HepG2 (cell line): Measurements from ENCODE around the gene MEMO1. TPM values are rescaled to one million over a fixed set of nuclear protein-coding genes. Genes with fewer than 3 reads are reported as not detected.

Experiments
- CEBPB ChIP-seq: IDR thresholded peaks from 2 replicates; pipeline ENCODE4 v1.6.1; 2011; ENCODE audit warnings: low read depth, low read length, improper control_type of control experiment, borderline replicate concordance
- CEBPG ChIP-seq: IDR thresholded peaks from 2 replicates; pipeline ENCODE4 v1.6.1; 2016
- DNMT3B ChIP-seq: conservative IDR thresholded peaks from 2 replicates; pipeline ENCODE4 v1.6.1; 2016; ENCODE audit warnings: missing biosample characterization, control low read depth
- GTF2F1 ChIP-seq: fragments of 150-350 bp; IDR thresholded peaks from 2 replicates; pipeline ENCODE4 v1.6.1; 2014; ENCODE audit warnings: low read length
- HNF4A ChIP-seq: sonication (generic); formaldehyde crosslinking; IDR thresholded peaks from 2 replicates; pipeline ENCODE4 v1.4.0; 2020; ENCODE audit warnings: missing genetic modification reagents
- MAFK ChIP-seq, 2 experiments: IDR thresholded peaks in 1 of 2; conservative IDR thresholded peaks in 1 of 2; 2 replicates each; pipeline ENCODE4 v1.6.1; 2011; ENCODE audit warnings: improper control_type of control experiment in 2 of 2, low read length in 2 of 2
- POGZ ChIP-seq: sonication (generic); formaldehyde crosslinking; IDR thresholded peaks from 2 replicates; pipeline ENCODE4 v1.4.0; 2020; ENCODE audit warnings: mild to moderate bottlenecking, missing genetic modification reagents
- PPARG ChIP-seq: conservative IDR thresholded peaks from 2 replicates; pipeline ENCODE4 v1.6.1; 2016; ENCODE audit warnings: missing biosample characterization, missing genetic modification reagents
- SATB2 ChIP-seq: sonication (generic); formaldehyde crosslinking; IDR thresholded peaks from 2 replicates; pipeline ENCODE4 v1.5.0; 2020; ENCODE audit warnings: missing genetic modification reagents
- TP53 ChIP-seq: sonication (generic); formaldehyde crosslinking; conservative IDR thresholded peaks from 2 replicates; pipeline ENCODE4 v1.4.0; 2020; ENCODE audit warnings: missing genetic modification reagents
- ZNF10 ChIP-seq: sonication (generic); formaldehyde crosslinking; IDR thresholded peaks from 2 replicates; pipeline ENCODE4 v1.4.0; 2020; ENCODE audit warnings: mild to moderate bottlenecking, low read depth, missing genetic modification reagents, borderline replicate concordance
- polyA plus RNA-seq, 8 experiments: library from polyadenylated mRNA; depleted of rRNA in 3 of 8; stranded (reverse) in 7 of 8; unstranded in 1 of 8; fragments of >200 nt; fragmentation: Illumina TruSeq in 4 of 8; extraction: Trizol in 4 of 8; gene quantifications; 2 replicates each; pipeline versions ENCODE4 v1.2.1 to v1.2.3, GENCODE V29; 2011 to 2016; ENCODE audit warnings: low read depth in 4 of 8, missing spikeins in 1 of 8, mixed read lengths in 1 of 8; ENCODE audit not compliant: insufficient read depth in 1 of 8
- total RNA-seq, 5 experiments: library from RNA; depleted of rRNA; stranded (reverse); fragments of >200 nt; fragmentation: Illumina TruSeq; extraction: Trizol; gene quantifications; 2 replicates each; pipeline ENCODE4 v1.2.3, GENCODE V29; 2016; ENCODE audit warnings: low read depth in 1 of 5
- TF ChIP-seq, protein P1 (sequence below): sonication (generic); formaldehyde crosslinking; IDR thresholded peaks from 2 replicates; pipeline ENCODE4 v1.4.0; 2020; ENCODE audit warnings: missing genetic modification reagents
- TF ChIP-seq, protein P2 (sequence below): sonication (generic); formaldehyde crosslinking; IDR thresholded peaks from 2 replicates; pipeline ENCODE4 v1.4.0; 2020; ENCODE audit warnings: missing genetic modification reagents
- TF ChIP-seq, protein P3 (sequence below): sonication (generic); formaldehyde crosslinking; IDR thresholded peaks from 2 replicates; pipeline ENCODE4 v1.8.0; 2022; ENCODE audit warnings: mild to moderate bottlenecking, missing genetic modification reagents; ENCODE audit not compliant: insufficient replicate concordance
- TF ChIP-seq, protein P4 (sequence below): sonication (generic); formaldehyde crosslinking; conservative IDR thresholded peaks from 2 replicates; pipeline ENCODE4 v1.4.0; 2020; ENCODE audit warnings: mild to moderate bottlenecking, missing genetic modification reagents, moderate library complexity

MEMO1 gene
- total and polyA plus RNA-seq, 2 of the 13 experiments (the other 11 are each of a cell fraction or from before 2014, with no cell fraction given) = 69.8 to 81.6 TPM

DNA sequence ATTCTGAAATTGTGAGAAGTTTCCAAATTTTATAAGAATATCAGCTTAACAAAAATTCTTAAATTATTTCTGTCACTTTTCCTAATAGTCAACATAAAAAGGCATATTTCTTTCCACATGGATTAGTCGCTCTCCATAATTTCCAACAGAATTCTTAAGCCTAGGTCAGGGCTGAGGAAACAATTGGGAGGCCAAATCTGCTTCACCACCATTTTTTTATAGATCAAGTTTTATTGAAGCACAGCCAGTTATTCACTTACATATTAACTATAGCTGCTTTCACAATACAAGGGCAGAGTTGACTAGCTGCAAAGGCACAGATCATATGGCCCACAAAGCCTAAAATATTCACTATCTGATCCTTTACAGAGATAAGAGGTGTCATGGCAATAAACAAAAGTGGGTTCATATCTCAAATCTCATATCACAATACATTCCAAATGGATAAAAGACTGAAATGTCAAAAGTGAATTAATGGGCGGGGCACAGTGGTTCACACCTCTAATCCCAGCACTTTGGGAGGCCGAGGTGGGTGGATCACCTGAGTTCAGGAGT is 18.7 kb downstream of the MEMO1 start (continued):
- TF ChIP-seq, protein P1, sequence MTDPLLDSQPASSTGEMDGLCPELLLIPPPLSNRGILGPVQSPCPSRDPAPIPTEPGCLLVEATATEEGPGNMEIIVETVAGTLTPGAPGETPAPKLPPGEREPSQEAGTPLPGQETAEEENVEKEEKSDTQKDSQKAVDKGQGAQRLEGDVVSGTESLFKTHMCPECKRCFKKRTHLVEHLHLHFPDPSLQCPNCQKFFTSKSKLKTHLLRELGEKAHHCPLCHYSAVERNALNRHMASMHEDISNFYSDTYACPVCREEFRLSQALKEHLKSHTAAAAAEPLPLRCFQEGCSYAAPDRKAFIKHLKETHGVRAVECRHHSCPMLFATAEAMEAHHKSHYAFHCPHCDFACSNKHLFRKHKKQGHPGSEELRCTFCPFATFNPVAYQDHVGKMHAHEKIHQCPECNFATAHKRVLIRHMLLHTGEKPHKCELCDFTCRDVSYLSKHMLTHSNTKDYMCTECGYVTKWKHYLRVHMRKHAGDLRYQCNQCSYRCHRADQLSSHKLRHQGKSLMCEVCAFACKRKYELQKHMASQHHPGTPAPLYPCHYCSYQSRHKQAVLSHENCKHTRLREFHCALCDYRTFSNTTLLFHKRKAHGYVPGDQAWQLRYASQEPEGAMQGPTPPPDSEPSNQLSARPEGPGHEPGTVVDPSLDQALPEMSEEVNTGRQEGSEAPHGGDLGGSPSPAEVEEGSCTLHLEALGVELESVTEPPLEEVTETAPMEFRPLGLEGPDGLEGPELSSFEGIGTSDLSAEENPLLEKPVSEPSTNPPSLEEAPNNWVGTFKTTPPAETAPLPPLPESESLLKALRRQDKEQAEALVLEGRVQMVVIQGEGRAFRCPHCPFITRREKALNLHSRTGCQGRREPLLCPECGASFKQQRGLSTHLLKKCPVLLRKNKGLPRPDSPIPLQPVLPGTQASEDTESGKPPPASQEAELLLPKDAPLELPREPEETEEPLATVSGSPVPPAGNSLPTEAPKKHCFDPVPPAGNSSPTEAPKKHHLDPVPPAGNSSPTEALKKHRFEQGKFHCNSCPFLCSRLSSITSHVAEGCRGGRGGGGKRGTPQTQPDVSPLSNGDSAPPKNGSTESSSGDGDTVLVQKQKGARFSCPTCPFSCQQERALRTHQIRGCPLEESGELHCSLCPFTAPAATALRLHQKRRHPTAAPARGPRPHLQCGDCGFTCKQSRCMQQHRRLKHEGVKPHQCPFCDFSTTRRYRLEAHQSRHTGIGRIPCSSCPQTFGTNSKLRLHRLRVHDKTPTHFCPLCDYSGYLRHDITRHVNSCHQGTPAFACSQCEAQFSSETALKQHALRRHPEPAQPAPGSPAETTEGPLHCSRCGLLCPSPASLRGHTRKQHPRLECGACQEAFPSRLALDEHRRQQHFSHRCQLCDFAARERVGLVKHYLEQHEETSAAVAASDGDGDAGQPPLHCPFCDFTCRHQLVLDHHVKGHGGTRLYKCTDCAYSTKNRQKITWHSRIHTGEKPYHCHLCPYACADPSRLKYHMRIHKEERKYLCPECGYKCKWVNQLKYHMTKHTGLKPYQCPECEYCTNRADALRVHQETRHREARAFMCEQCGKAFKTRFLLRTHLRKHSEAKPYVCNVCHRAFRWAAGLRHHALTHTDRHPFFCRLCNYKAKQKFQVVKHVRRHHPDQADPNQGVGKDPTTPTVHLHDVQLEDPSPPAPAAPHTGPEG (CRISPR knock-in tag) = no peak
- TF ChIP-seq TP53 (CRISPR knock-in tag) = no peak
- no peak for TF ChIP-seq ZNF10 (CRISPR knock-in tag)
- peak; percentile 34; the same call in 1 of the 2 replicates for TF ChIP-seq CEBPB
- TF ChIP-seq, protein P2, sequence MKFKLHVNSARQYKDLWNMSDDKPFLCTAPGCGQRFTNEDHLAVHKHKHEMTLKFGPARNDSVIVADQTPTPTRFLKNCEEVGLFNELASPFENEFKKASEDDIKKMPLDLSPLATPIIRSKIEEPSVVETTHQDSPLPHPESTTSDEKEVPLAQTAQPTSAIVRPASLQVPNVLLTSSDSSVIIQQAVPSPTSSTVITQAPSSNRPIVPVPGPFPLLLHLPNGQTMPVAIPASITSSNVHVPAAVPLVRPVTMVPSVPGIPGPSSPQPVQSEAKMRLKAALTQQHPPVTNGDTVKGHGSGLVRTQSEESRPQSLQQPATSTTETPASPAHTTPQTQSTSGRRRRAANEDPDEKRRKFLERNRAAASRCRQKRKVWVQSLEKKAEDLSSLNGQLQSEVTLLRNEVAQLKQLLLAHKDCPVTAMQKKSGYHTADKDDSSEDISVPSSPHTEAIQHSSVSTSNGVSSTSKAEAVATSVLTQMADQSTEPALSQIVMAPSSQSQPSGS (CRISPR knock-in tag) = no peak
- TF ChIP-seq HNF4A (CRISPR knock-in tag) = 0 out of 2 replicates have a peak, but pooled peaks have one; percentile 29
- 0 out of 2 replicates have a peak, but pooled peaks have one; percentile 37 for TF ChIP-seq PPARG (CRISPR knock-in tag)
- TF ChIP-seq, protein P3, sequence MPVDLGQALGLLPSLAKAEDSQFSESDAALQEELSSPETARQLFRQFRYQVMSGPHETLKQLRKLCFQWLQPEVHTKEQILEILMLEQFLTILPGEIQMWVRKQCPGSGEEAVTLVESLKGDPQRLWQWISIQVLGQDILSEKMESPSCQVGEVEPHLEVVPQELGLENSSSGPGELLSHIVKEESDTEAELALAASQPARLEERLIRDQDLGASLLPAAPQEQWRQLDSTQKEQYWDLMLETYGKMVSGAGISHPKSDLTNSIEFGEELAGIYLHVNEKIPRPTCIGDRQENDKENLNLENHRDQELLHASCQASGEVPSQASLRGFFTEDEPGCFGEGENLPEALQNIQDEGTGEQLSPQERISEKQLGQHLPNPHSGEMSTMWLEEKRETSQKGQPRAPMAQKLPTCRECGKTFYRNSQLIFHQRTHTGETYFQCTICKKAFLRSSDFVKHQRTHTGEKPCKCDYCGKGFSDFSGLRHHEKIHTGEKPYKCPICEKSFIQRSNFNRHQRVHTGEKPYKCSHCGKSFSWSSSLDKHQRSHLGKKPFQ (CRISPR knock-in tag) = no peak
- TF ChIP-seq POGZ (CRISPR knock-in tag) = 0 out of 2 replicates have a peak, but pooled peaks have one; percentile 16
- TF ChIP-seq MAFK (conservative IDR thresholded peaks at IDR 0.05 in 1 of 2, IDR thresholded peaks at IDR 0.05 in 1 of 2; ENCODE audit: low read length in 2 of 2) = no peak
- no peak for TF ChIP-seq SATB2 (CRISPR knock-in tag)
- TF ChIP-seq CEBPG (CRISPR knock-in tag) = peak; percentile 51; the same call in 1 of the 2 replicates
- TF ChIP-seq, protein P4, sequence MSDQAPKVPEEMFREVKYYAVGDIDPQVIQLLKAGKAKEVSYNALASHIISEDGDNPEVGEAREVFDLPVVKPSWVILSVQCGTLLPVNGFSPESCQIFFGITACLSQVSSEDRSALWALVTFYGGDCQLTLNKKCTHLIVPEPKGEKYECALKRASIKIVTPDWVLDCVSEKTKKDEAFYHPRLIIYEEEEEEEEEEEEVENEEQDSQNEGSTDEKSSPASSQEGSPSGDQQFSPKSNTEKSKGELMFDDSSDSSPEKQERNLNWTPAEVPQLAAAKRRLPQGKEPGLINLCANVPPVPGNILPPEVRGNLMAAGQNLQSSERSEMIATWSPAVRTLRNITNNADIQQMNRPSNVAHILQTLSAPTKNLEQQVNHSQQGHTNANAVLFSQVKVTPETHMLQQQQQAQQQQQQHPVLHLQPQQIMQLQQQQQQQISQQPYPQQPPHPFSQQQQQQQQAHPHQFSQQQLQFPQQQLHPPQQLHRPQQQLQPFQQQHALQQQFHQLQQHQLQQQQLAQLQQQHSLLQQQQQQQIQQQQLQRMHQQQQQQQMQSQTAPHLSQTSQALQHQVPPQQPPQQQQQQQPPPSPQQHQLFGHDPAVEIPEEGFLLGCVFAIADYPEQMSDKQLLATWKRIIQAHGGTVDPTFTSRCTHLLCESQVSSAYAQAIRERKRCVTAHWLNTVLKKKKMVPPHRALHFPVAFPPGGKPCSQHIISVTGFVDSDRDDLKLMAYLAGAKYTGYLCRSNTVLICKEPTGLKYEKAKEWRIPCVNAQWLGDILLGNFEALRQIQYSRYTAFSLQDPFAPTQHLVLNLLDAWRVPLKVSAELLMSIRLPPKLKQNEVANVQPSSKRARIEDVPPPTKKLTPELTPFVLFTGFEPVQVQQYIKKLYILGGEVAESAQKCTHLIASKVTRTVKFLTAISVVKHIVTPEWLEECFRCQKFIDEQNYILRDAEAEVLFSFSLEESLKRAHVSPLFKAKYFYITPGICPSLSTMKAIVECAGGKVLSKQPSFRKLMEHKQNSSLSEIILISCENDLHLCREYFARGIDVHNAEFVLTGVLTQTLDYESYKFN = 0 out of 2 replicates have a peak, but pooled peaks have one; percentile 20
- TF ChIP-seq GTF2F1 = no peak
- TF ChIP-seq DNMT3B (CRISPR knock-in tag) = no peak
